Lower lobe of right lung (tissue), 2 donors: ENCODE data around the gene STPG4. TPM values are rescaled to one million over a fixed set of nuclear protein-coding genes. Genes with fewer than 3 reads are reported as not detected.

Experiments
- ATAC-seq, 2 donors: fragments of 200-7000 bp; cut with Tn5 transposase; one replicate each; pipeline ENCODE4 v1.9.1; 2020 to 2022; ENCODE audit warnings: mild to moderate bottlenecking in 2 of 2, moderate library complexity in 2 of 2
- DNase-seq: peaks from one replicate; pipeline ENCODE4 v3.0.0-alpha.2; 2020
- H3K27ac ChIP-seq: fragments of 200-600 bp; one replicate; pipeline ENCODE4 v1.8.0; 2022
- H3K27me3 ChIP-seq: fragments of 200-600 bp; one replicate; pipeline ENCODE4 v1.8.0; 2022; ENCODE audit warnings: low read depth
- H3K36me3 ChIP-seq: fragments of 200-600 bp; one replicate; pipeline ENCODE4 v1.8.0; 2022; ENCODE audit warnings: mild to moderate bottlenecking
- H3K4me1 ChIP-seq: fragments of 200-600 bp; one replicate; pipeline ENCODE4 v1.8.0; 2022
- H3K4me3 ChIP-seq: fragments of 200-600 bp; one replicate; pipeline ENCODE4 v1.8.0; 2022; ENCODE audit warnings: mild to moderate bottlenecking
- H3K9me3 ChIP-seq: fragments of 200-600 bp; one replicate; pipeline ENCODE4 v1.8.0; 2022
- intact Hi-C: fragments of 100-400 bp; cut with DNase I; formaldehyde crosslinking; loops from one replicate; pipeline ENCODE4 v1.11.0; 2022
- total RNA-seq: library from RNA; stranded (reverse); fragmentation: NEBNext Ultra II Directional; extraction: Animal tissue kit (Norgen Biotek cat#: 25700); gene quantifications from one replicate; pipeline ENCODE4 v1.2.1, GENCODE V29; 2021
- TF ChIP-seq, protein P1 (sequence below): fragments of 200-600 bp; IDR thresholded peaks from one replicate; pipeline ENCODE4 v1.8.0; 2022; ENCODE audit warnings: antibody characterized with exemption, mild to moderate bottlenecking
- donor health status: DM: no; HTN: yes; CAD: no; lungs with severe emphysema.

The STPG4 gene
- total RNA-seq, 1 donor from 2014 or later = 0.77 TPM

DNA sequence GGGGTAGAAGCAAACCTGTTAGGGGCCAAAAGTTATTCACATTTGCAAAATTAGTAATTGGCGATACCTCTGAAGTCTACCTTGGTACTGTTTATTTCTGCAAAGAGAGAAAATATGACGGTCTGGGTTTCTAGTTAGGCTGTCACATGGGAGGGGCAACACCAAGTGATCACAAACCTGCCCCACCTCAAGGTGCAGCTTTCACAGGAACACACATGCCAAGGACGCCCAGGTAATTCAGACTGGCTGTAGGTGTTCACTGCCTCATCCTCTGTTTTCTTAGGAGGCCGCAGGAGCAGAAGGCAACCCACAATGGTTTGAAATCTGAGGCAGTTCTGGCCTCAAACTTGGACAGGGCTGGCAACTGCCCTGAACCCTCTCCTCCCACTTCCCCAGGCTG lies 56.2 kb downstream of the STPG4 start:
- Histone ChIP-seq H3K27ac (no peak overlapping the region), H3K4me3 (no peak overlapping the region), H3K9me3 (no peaks in the 10 kb centered on the region), H3K4me1 (no peaks in the 10 kb centered on the region), H3K36me3 (no peaks in the 10 kb centered on the region), H3K27me3 (no peaks in the 10 kb centered on the region)
- TF ChIP-seq, protein P1, sequence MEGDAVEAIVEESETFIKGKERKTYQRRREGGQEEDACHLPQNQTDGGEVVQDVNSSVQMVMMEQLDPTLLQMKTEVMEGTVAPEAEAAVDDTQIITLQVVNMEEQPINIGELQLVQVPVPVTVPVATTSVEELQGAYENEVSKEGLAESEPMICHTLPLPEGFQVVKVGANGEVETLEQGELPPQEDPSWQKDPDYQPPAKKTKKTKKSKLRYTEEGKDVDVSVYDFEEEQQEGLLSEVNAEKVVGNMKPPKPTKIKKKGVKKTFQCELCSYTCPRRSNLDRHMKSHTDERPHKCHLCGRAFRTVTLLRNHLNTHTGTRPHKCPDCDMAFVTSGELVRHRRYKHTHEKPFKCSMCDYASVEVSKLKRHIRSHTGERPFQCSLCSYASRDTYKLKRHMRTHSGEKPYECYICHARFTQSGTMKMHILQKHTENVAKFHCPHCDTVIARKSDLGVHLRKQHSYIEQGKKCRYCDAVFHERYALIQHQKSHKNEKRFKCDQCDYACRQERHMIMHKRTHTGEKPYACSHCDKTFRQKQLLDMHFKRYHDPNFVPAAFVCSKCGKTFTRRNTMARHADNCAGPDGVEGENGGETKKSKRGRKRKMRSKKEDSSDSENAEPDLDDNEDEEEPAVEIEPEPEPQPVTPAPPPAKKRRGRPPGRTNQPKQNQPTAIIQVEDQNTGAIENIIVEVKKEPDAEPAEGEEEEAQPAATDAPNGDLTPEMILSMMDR = no peak
- ATAC-seq (no peak), DNase-seq (no peak)
- intact Hi-C loops = no loop called here

DNA sequence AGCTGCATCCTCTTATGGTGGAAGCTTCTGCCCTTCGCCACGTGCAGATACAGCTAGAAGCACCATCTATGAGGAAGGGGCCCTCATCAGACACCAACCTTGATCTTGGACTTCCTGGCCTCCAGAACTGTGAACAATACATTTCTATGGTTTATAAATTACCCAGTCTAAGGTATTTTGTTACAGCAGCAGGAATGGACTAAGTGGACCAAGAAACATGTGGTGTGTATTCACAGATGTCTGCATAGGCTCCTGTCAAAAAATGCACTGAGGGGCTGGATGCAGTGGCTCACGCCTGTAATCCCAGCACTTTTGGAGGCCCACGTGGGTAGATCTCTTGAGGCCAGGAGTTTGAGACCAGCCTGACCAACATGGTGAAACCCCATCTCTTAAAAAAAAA lies 57.5 kb downstream of the STPG4 start:
- TF ChIP-seq, protein P1 = no peak
- H3K27me3 ChIP-seq = no peaks in the 10 kb centered on the region
- no peak for DNase-seq
- H3K4me1 ChIP-seq = no peaks in the 10 kb centered on the region
- H3K27ac ChIP-seq = no peak overlapping the region
- intact Hi-C loops = no loop called here
- H3K4me3 ChIP-seq = no peak overlapping the region
- H3K36me3 ChIP-seq = no peaks in the 10 kb centered on the region
- no peak for ATAC-seq
- no peaks in the 10 kb centered on the region for H3K9me3 ChIP-seq

DNA sequence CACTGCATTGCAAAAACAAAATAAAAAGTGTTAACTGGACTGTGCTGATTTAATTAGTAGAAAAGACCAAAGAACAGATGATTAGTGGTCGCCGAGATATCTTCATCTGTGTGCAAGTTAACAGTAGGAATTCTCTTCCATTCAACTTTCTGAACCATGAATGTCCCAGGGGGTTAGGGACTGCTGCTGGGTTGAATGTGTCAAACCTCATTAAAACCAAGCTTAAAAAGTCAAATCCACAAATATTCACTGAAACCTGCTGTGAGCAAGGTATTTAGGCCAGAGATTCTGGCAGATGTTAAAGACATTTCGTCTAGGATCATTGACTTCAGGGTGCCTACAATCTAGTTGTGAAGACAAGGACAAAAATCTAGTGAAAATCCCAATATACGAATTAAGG lies 58.7 kb downstream of the STPG4 start:
- intact Hi-C loops = no loop called here
- no peak overlapping the region for H3K4me3 ChIP-seq
- no peak for ATAC-seq

DNA sequence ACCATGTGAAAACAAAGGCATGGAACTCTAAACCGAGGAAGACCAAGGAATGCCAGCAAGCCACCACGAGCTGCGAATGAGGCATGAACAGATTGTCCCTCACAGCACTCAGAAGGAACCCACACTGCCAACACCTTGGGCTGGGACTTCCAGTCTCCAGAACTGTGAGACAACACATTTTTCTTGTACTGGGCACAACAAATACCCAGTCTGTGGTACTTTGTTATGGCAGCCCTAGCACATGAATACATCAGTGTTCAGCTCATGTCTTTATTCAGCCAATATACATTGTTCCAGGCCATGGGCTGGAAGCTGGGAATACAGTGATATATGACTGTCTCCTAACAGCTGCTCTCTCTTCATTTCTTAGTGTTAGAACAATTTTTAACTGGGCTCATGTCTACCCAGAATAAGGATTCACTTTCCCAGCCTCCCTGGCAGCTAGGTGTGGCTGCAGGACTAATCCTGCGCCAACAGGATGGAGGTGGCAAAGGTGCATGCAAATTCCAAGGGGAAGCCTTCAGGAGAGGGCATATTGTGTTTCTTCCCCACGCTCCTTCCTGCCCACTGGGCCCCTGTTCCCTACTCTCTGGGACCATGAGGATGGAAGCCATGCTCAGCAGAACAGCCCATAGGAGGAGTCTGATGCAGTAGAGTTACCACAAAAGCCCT lies 59.6 kb downstream of the STPG4 start:
- Histone ChIP-seq H3K4me3 (no peak overlapping the region), H3K36me3 (no peaks in the 10 kb centered on the region), H3K4me1 (no peaks in the 10 kb centered on the region), H3K27ac (no peak overlapping the region), H3K27me3 (no peaks in the 10 kb centered on the region), H3K9me3 (no peaks in the 10 kb centered on the region)
- no peak for DNase-seq
- intact Hi-C loops = no loop called here
- ATAC-seq = no peak
- TF ChIP-seq, protein P1 = no peak

More for the DNA sequence above, 58.7 kb downstream of the STPG4 start:
- TF ChIP-seq, protein P1 = no peak
- DNase-seq = no peak
- Histone ChIP-seq H3K36me3 (no peaks in the 10 kb centered on the region), H3K27me3 (no peaks in the 10 kb centered on the region), H3K27ac (no peak overlapping the region), H3K9me3 (no peaks in the 10 kb centered on the region), H3K4me1 (no peaks in the 10 kb centered on the region)

- Histone ChIP-seq H3K27me3 (no peaks in the 10 kb centered on the region), H3K27ac (no peak overlapping the region), H3K4me1 (no peaks in the 10 kb centered on the region), H3K36me3 (no peaks in the 10 kb centered on the region), H3K4me3 (no peak overlapping the region), H3K9me3 (no peaks in the 10 kb centered on the region)
- TF ChIP-seq, protein P1 = no peak
- ATAC-seq = no peak
- DNase-seq = no peak
- intact Hi-C loops = no loop called here
Measured at GRCh38 chr2:47094511-47095142, 60.5 kb downstream of the STPG4 start.
